Activated CD4-positive, CD25-positive, alpha-beta regulatory T cell (primary cell): ENCODE results near the gene DCAF6.
"Not testable (repeated sequence)": the region's sequence is repeated elsewhere in the genome, so short reads cannot be mapped to it uniquely, and the experiment has no call there.

ENCODE experiments used
- DNase-seq, 4 experiments: peaks; one replicate each; lab custom pipeline; 2025; lab: John Stamatoyannopoulos, UW

The DCAF6 gene

DNA sequence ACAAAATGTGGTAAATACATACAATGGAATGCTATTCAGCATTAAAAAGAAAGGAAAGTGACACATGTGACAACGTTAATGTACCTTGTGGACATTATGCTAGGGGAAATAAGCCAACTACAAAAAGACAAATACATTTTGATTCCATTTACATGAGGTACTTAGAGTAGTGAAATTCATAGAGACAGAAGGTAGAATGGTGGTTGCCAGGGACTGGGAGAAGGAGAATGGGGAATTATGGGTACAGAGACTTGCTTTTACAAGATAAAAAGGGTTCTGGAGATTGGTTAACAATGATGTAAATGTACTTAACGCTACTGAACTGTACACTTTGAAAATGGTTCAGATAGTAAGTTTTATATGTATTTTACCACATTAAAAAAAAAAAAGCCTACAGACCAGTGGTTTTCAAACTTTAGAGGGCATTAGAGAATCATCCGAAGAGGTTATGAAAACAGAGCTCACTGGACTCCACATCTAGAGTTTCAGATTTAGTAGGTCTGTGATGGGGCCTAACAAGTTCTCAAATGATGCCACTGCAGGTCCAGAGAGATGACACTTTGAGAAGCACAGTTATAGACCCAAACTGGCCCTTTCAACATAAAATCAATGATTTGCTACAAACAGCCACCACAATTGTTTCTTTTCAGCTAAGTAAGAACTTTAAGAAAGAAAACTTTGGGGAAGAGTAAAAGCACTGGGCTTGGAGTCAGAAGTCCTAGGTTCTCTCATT is 13.0 kb upstream of the DCAF6 start:
- no peak for DNase-seq

- DNase-seq, result no peak
These were observed 12.4 kb upstream of the DCAF6 start for GRCh38 chr1:167924102-167924501.

GRCh38 chr1:167924543-167925231 is 11.8 kb upstream of the DCAF6 start:
- no peak for DNase-seq

DNA sequence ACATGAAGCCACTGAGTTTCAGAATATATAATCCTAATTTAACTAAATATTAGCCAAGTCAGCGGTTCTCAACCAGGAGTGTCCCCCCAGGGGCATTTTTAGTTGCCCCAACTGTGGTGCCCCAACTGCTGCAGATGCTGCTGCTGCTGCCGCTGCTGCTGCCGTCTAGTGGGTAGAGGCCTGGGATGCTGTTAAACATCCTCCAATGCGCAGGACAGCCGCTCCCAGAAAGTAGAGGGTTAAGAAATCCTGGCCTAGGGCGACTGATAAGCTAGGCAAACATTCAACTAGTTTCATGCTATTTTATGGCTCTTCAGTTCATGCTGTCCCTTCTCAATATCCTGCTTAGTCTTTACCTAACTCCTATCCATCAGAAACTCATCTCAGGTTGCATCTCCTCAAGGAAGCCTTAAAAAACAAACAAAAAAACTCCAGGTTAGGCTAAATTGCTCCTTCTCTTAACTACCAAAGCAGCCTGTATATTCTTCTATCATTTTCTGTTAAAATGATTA is 9.9 kb upstream of the DCAF6 start:
- no peak for DNase-seq

GRCh38 chr1:167927046-167927754 is 9.3 kb upstream of the DCAF6 start:
- no peak for DNase-seq

GRCh38 chr1:167928457-167928852 is 8.0 kb upstream of the DCAF6 start:
- no peak for DNase-seq

GRCh38 chr1:167928919-167929318 is 7.6 kb upstream of the DCAF6 start:
- not testable (repeated sequence) for DNase-seq

DNA sequence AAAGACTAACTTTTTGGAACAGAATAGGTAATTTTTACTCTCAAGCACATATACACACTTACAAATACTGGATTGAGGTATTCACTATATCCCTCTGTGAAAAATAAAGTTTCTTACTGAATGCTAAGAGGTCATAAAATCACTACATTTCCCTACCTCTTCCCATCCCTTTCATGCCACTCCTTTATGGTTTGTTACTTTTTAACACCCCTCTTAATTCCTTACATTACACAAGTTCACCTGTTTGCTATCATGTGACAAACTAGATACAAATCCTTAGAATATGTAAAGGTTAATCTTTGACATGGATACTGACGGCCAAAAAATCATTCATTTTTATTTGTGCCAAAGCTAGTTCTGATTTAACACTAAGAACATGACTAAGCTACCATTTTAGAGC is 6.8 kb upstream of the DCAF6 start:
- DNase-seq, result no peak

DNA sequence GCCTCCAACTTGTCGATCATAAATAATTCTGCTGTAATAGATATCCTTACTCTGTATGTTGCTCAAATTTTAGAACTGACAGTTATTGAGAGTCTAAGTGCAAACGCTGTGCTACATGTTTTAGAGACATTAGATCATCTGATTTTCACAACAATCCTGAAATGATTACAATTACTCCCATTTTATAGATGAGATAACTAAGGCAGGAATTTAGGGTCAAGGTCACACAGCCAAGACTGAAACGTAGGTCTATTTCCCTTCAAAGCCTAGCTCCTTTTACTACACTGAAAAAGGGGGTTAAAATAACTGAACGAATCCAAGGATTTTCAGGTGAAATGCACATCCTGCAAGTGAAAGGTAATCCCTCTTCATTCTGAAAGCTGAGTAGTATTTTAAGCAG is 2.7 kb upstream of the DCAF6 start:
- DNase-seq, result no peak

GRCh38 chr1:167934426-167935215 is 1.9 kb upstream of the DCAF6 start:
- no peak for DNase-seq

GRCh38 chr1:167935216-167936067 is 1.0 kb upstream of the DCAF6 start:
- DNase-seq, result peak in 1 of 4 experiments; percentile 2

- peak; percentile 21 to 73 (median 59) for DNase-seq
These were observed 636 bp downstream of the DCAF6 start, which contains the start of gene MPC2 for GRCh38 chr1:167936930-167937708. Gene MPC2 (minus strand): TSS chr1:167937072. CDS start chr1:167935841, 1,231 bp downstream.

DNA sequence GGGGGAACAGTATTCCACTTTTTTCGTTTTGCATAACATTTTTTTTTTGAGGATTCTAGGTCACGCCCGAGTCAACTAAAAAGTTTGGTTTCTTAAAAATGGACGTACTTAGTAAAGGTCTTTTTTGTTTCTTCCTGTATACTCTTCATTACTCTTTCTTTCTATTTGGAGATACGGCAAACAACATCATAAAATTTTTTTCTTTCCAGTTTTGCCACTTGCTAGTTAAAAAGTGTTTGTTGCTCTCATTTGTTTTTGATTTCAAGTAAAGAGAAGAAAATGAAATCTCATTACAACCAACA is 1.2 kb downstream of the DCAF6 start:
- DNase-seq, result no peak

DNA sequence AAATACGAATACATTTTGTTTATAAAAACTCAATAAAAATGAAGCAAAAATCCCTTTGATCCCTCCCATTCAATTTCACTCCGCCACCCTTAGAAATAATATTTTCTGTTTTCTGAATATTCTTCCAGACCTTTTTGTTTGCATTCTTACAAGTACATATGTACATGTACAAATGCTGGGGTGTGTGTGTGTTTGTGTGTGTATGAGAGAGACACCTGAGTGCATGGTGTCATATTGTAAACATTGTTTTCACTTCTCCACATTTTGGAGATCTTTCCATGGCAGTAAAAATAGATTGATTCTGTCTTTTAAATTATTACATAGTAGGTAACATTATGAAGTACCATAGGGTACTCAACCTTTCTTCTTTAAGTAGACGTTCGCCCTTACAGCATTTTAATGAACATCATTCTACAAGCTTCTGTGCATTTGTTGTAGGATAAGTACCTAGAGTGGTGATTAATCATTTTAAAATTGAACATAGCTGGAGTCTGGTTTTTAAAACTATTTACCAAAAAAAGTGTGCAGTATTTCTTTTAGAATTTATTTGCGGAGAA is 1.7 kb downstream of the DCAF6 start:
- no peak for DNase-seq

DNA sequence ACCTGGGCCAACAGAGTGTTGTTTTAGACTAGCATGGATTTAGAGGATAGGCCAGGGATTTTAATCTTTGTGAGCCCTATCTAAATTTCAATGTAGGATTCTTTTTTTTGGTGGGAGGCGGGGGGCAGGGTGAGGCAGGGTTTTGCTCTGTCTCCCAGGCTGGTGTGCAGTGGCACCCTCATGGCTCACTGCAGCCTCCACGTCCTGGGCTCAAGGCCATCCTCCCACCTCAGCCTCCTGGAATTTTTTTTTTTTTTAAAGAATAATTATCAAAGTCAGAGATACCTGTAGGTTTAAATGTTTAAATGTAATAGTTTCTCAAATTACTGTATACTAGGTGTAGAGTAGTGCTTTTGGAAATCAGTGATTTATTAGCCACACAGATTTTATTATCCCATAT is 3.8 kb downstream of the DCAF6 start:
- DNase-seq, result no peak

DNA sequence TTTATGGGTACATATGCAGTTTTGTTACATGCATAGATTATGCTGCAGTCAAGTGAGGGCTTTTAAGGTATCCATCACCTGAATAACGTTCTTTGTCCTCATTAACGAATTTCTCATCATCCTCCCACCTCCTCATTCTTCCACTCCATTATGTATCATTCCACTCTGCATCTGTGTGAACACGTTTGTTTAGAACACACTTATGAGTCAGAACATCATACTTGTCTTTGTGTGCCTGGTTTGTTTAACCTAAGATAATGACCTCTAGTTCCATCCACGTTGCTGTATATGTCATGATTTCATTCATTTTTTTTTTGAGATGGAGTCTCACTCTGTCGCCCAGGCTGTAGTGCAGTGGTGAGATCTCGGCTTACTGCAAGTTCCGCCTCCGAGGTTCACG is 7.1 kb downstream of the DCAF6 start:
- DNase-seq, result no peak

DNA sequence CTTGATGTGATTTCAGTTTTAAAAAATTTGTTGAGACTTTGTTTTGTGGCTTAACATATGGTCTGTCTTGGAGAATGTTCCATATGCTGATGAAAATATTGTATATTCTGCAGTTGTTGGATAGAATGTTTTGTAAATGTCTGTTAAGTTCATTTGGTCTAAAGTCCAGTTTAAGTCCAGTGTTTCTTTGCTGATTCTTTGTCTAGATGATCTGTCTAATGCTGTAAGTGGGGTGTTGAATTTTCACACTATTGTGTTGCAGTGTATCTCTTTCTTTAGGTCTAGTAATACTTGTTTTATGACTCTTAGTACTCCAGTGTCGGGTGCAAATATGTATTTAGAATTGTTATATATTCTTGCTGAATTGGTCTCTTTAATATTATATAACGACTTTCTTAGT is 11.2 kb downstream of the DCAF6 start:
- no peak for DNase-seq

GRCh38 chr1:167949785-167950184 is 13.3 kb downstream of the DCAF6 start:
- DNase-seq, result no peak

- DNase-seq, result no peak
These were observed 14.1 kb downstream of the DCAF6 start for GRCh38 chr1:167950569-167950968.

DNA sequence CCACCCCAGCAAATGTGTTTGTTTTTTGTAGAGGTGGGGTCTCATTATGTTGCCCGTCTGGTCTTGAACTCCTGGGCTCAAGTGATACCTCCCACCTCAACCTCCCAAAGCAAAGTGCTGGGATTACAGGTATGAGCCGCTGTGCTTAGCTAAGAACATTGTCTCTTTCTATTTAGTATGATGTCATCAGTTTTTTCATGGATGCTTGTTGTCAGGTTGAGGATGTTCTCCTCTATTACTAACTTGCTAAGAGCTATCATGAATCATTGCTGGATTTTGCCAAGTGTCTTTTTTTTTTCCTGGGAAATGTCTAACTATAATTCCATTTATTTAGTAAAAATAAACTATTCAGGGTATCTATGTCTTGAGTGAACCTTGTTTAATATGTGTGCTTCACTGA is 19.4 kb downstream of the DCAF6 start:
- DNase-seq, result no peak
